Measurements from ENCODE around the gene LOC101059915.
"Not testable (repeated sequence)": the region's sequence is repeated elsewhere in the genome, so short reads cannot be mapped to it uniquely, and the experiment has no call there.

The LOC101059915 gene

DNA sequence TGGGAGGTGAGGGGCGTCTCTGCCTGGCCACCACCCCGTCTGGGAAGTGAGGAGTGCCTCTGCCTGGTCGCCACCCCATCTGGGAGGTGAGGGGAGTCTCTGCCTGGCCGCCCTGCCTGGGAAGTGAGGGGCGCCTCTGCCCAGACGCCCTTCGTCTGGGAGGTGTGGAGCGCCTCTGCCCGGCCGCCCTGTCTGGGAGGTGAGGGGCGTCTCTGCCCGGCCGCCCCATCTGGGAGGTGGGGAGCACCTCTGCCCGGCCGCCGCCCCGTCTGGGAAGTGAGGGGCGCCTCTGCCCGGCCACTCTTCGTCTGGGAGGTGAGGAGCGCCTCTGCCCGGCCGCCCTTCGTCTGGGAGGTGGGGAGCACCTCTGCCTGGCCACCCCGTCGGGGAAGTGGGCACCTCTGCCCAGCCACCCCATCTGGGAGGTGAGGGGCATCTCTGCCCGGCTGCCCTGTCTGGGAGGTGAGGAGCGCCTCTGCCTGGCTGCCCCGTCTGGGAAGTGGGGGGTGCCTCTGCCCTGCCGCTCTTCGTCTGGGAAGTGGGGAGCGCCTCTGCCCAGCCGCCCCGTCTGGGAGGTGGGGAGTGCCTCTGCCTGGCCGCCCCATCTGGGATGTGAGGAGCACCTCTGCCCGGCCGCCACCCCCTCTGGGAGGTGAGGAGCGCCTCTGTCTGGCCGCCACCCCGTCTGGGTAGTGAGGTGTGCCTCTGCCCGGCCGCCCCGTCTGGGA is 8.9 kb downstream of the LOC101059915 start:
- not testable (repeated sequence) for DNase-seq

DNA sequence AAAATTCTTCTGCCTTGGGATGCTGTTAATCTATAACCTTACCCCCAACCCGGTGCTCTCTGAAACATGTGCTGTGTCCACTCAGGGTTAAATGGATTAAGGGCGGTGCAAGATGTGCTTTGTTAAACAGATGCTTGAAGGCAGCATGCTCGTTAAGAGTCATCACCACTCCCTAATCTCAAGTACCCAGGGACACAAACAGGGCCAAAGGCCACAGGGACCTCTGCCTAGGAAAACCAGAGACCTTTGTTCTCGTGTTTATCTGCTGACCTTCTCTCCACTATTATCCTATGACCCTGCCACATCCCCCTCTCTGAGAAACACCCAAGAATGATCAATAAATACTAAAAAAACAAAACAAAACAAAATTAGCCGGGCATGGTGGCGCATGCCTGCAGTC is 9.8 kb downstream of the LOC101059915 start:
- DNase-seq = not testable (repeated sequence)

DNA sequence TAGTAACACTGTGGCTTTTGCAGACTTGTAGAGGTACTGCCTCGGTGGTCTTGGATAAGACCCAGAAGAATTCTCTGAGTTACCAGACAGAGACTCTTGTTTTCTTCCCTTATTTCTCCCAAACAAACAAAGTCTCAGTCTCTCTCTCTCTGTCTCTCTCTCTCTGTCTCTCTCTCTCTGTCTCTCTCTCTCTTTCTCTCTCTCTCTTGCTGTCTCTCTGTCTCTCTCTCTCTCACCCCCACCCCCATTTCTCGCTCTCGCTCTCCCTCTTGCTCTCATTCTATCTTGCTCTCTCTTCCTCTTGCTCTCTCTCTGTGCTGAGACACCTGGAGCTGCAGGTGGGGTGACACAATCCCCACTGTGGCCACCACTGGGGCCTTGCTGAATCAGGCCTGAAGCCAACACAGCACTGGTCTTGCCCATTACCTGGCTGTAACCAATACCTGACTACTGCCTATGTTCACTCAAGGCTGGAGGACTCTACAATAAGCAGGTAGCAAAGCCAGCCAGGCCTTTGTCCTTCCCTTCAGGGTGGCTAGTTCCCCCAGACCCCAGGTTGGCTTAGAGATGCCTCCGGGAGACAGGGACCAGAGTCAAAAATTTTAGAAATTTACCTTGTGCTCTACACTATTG is 12.3 kb downstream of the LOC101059915 start:
- DNase-seq = no peak

DNA sequence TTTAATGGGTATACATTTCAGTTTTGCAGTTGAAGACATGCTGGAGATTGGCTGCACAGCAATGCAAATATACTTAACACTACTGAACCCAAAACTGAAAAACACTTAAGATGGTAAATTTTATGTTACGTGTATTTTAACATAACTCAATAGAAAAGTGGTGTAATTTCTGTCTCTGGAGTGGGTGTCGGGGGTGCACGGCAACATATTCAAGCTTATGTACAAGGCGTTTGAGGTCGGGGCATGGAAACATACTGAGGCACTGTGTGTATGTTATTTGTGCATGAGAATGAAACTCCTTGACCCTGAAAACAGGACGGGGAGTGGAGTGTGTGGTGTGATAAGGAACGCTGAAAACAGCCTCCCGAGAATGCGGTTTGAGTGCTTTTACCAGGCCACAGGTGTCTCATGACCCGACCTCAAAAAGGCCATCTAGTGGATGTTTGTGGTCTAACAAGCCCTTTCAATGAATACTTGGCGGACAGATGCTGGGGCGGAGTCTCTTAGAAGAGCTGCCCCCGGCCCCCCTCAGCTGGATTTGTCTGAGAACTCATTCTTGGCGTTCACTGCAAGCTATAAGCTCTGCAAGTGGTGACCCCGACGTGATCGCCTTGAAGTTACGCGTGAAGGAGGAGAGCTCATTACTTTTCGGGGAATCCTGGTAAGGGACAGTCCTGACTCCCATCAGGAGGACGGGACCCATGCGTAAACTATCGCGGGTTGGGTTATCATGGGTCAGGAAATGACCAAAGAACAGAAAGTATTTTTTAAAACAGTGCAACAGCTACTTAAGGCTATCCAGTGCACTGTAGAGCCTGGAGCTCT is 29.5 kb downstream of the LOC101059915 start:
- not testable (repeated sequence) for DNase-seq

DNA sequence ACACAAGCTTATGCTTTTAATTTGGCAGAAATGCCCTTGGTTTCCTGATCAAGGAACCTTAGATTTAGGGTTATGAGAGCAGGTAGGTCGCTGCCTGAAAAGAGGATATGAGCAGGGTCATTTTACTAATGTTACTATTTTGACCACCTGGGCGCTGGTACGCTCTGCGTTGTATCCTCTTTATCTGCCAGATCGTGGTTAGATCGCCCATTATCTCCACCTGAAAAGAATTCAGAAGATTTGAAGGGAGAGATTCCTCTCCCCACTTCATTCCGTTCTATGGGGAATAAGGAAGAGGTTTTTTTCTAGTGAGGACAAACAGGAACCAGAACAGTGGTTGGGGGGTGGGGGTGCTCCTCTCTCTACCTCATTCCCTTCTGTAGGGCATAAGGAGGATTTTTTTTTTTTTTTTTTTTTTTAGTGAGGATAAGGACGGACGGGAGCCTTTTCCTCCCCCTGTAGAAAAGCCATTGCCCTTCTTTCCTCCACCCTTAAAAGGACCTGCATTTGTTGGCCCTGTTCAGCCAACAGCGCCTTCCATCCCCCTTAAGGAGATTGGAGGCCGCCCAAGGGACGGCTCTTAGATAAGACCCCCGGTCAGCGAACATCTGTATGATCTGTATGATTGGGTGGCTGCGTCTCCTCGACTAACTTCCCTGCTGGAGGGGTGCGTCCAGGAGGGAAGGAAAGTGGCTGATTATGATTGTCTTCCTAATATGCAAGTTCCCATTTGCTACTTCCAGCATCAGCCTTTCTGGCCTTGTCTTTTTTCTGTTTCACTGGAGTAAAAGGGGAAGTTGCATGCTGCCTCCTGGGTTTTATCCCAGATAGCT is 30.3 kb downstream of the LOC101059915 start:
- not testable (repeated sequence) for DNase-seq

DNA sequence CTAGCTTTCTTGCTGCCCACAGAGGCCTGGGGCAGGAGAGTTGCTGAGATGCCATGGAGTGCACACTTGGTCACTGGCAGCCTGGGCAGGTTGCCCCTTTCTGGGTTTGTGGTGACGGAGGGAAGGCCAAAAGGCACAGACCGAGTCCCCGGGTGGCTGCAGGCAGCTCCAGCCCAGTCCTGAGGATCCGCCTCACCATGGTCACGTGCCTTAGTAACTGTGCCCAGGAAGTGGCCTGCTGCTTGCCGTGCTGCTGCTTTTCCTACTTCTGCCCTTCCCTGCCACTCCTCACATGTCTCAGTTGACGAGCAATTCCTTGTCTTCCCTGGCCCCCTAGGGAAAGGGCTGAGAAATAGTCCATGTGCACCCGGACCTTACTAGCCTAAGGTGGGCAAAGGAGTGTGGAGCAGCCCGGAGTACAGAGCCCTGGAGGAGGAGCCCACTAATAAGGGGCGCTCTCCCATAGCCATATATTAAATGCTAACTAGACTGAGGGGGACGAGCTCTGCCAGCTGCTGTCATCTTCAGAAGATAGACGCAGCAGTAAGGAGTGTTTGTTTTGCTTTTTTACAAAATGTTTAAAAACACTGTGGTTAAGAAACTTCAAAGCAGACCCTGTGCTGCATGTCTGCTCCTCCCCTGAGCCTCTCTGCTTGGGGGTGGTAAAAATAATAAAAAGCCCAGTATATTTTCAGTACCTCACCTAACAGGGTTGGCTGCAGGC is 31.1 kb downstream of the LOC101059915 start:
- not testable (repeated sequence) for DNase-seq

DNA sequence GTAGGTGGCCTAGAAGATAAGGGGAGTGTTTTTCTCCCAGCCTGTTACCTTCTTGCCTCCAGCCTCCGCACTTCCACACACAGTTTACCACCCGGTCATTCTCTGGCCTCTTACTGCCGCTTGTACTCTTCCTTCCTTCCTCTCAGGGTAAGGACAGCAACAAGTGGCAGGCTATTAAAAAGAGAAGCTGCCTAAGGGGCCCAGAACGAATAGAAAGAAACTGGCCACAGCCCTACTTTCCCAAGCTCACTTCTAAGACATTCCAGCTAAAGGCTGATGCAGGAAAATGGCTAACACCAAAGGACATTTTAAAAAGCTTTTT is 31.6 kb downstream of the LOC101059915 start:
- DNase-seq = not testable (repeated sequence)

DNA sequence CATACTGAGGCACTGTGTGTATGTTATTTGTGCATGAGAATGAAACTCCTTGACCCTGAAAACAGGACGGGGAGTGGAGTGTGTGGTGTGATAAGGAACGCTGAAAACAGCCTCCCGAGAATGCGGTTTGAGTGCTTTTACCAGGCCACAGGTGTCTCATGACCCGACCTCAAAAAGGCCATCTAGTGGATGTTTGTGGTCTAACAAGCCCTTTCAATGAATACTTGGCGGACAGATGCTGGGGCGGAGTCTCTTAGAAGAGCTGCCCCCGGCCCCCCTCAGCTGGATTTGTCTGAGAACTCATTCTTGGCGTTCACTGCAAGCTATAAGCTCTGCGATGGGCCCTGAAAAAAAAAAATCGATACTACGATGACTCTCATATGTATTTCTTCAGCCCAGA is 35.5 kb downstream of the LOC101059915 start:
- not testable (repeated sequence) for DNase-seq

DNA sequence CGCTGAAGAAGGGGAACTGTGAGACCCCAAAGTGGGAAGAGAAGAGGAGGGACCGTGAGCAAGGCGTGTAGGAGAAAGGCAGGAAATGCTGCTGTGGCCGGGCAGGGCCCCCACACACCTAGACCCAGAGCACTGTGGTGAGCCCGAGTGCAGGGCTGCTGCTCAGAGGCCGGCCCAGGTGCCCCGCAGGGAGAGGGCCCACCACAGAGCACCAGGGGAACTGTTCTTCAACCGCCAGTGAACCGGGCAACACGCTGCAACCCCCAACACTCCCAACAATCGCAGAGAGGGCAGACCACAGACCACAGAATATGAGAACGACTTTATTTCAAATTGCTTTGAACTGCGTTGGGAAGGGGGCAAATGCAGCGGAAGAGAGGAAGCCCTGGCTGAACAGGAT is 46.7 kb downstream of the LOC101059915 start:
- not testable (repeated sequence) for DNase-seq

DNA sequence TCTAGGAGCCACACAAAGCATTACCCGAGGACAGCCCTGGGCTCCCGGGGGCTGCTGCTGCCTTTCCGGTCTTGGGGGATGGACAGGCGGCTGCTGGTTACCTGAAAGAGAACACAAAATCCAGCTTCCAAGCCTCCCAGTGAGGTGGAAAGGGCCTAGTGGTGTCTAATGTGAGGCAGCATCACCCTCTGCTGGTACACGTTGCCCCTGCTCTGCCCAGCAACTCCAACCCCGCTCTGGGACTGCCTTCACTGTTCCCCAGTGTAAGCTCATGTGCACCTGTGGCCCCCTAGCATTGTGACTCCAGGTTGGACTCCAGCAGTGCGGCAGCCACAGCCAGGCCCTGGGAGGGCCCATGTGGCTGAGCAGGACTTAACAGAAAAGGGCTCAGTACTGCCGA is 48.2 kb downstream of the LOC101059915 start:
- not testable (repeated sequence) for DNase-seq

DNA sequence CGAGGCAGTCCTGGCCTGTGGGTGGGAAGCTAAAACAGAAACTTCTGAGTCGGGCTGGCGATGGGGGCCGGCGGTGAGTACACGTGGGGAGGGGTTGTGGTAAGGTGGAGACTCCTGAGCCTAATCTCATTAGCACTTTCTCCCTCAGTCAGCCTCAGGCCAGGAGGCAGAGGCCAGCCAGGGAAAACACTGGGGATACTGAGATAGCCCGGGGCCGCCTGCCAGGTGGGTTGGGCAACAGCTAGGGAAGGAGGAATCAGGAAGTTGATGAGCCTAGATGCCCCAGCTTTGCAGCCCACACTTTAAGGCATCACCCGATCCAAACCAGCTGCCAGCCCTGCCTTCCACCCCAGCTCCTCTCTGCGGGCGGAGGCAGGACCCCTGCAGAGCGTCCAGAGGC is 49.0 kb downstream of the LOC101059915 start:
- not testable (repeated sequence) for DNase-seq

DNA sequence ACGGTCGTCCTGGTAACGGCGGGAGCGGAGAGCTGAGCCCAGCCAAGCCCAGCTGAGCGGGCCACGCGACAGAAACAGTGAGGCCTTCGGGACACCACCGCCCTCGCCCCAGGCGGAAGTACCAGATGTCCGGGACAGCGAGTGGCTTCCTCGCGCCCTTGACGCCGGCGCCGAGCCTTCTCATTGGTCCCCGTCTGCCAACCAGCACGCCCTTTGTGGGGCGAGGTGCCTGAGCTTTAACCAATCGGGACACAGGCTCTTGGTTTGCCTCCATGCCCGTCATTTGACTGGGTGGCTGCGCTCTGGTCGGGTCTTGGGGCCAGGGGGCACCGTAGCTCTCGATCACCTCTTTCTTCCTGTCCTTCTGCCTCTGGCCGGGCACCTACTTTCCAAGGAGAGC is 50.8 kb downstream of the LOC101059915 start, which contains the start of gene CXorf49:
TSS of gene CXorf49 (minus strand) at position 101 of the 400 bp plus-strand sequence. CDS start 134 bp downstream, outside the sequence.
- not testable (repeated sequence) for DNase-seq

DNA sequence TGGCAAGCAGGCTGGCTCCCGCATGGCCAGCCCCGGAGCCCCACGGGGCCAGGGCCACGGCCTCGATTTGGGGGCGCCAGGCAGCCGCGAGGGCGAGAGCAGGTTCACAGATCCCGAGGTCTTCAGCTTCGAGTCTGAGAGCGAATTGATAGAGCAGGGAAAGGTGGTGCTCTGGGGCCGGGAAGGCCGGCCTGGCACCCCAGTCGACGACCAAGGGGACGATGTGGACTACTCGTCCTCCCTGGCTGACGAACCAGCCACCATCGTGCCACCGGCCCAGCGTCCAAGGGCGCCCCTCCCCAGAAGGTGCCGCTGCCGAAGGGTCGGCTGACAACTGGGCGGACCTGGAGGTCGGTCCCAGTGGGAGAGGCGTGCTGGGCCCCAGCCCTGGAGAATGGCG is 51.8 kb downstream of the LOC101059915 start:
- DNase-seq = not testable (repeated sequence)

DNA sequence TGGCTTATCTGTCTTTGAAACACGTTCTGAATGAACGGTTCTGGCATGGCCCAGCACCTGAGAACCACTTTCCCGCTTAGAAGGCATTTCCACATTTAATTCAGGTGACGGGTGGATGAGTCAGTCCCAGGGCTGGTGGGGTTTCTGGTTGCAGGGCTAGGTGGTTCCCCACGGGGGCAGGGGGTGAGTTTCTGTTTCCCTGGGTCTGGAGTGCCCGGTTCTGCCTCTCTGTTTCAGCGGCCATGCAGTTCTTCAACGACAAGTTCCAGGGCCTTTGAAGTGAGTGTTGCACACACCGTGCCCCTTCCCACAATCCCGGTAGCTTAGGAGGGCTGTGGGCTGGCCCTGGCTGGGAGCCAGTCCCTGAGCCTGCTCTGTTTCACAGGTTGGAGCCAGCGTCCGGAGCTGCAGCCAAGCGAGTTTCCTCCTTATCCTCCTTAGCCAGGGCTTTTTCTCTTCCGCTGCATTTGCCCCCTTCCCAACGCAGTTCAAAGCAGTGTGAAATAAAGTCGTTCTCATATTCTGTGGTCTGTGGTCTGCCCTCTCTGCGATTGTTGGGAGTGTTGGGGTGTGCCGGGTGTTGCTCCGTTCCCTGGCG is 53.0 kb downstream of the LOC101059915 start:
- not testable (repeated sequence) for DNase-seq

All from activated CD4-positive, alpha-beta T cell treated with anti-CD3 and anti-CD28 coated beads, Interleukin-2, amount 50 U/mL, for 1 hour (primary cell).